Erythroblast (primary cell): Measurements from ENCODE around the gene SLC26A3.

Experiments
- GATA1 ChIP-seq: IDR thresholded peaks from 2 replicates; pipeline ENCODE4 v1.6.1; 2011; ENCODE audit warnings: low read depth, mild to moderate bottlenecking, control low read depth, low read length, moderate library complexity
- POLR2A ChIP-seq: IDR thresholded peaks from 2 replicates; pipeline ENCODE4 v1.6.1; 2011; ENCODE audit warnings: mild to moderate bottlenecking, low read length

DNA sequence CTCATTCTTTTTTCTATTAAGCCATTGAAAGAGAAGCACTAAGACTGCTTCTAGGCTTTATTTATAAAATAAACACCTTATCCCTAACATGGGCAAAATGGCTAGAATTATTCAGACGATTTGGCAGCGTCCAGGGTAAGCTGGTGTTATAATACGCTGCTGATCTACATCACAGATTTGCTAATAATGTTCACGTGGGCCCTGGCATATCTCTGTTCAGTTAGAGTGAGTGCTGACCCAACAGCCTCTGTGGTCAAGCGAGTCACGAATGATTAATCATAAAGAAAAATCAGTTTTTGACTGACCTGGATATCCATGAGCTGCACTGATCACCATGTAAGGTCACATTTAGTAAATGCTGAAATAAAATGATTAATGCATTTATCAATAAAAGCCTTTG, 87.5 kb downstream of the SLC26A3 start:
- TF ChIP-seq POLR2A (no peak), GATA1 (no peak)
